Left lung (tissue), 10 donors: Measurements from ENCODE around the gene CLEC3B. TPM values are rescaled to one million over a fixed set of nuclear protein-coding genes. Genes with fewer than 3 reads are reported as not detected.

Source experiments
- ATAC-seq: fragments of 200-7000 bp; cut with Tn5 transposase; one replicate; pipeline ENCODE4 v1.9.1; 2020; ENCODE audit warnings: moderate library complexity
- DNase-seq, 4 donors: peaks; one replicate each; pipeline ENCODE4 v3.0.0-alpha.2; 2013 to 2020
- H3K27ac ChIP-seq, 2 donors: fragments of 200-600 bp; sonication (generic) in 1 of 2; one replicate each; pipeline versions ENCODE4 v1.5.0 to v1.8.0; 2020 to 2021
- H3K27me3 ChIP-seq, 2 donors: fragments of 200-600 bp; sonication (generic) in 1 of 2; one replicate each; pipeline versions ENCODE4 v1.5.0 to v1.8.0; 2020 to 2021
- H3K36me3 ChIP-seq, 2 donors: fragments of 200-600 bp; sonication (generic) in 1 of 2; one replicate each; pipeline versions ENCODE4 v1.5.0 to v1.8.0; 2020 to 2021
- H3K4me1 ChIP-seq, 2 donors: fragments of 200-600 bp; one replicate each; pipeline ENCODE4 v1.8.0; 2021
- H3K4me3 ChIP-seq, 2 donors: fragments of 200-600 bp; sonication (generic) in 1 of 2; one replicate each; pipeline versions ENCODE4 v1.5.0 to v1.8.0; 2020 to 2021; ENCODE audit warnings: mild to moderate bottlenecking in 1 of 2
- H3K9me3 ChIP-seq, 2 donors: fragments of 200-600 bp; sonication (generic) in 1 of 2; one replicate each; pipeline versions ENCODE4 v1.5.0 to v1.8.0; 2020 to 2021
- intact Hi-C, 2 donors: fragments of 100-400 bp; cut with DNase I; formaldehyde crosslinking; loops; one replicate each; pipeline versions ENCODE4 v1.11.2 to v1.14.2; 2022
- polyA plus RNA-seq, 6 donors: library from polyadenylated mRNA; unstranded; fragments of 120-200 nt; gene quantifications; one replicate each; pipeline ENCODE4 v1.2.1, GENCODE V29; 2013; ENCODE audit not compliant: insufficient read length in 6 of 6
- total RNA-seq, 2 donors: library from RNA; stranded (reverse); fragmentation: NEBNext Ultra II Directional; extraction: Animal tissue kit (Norgen Biotek cat#: 25700); gene quantifications; one replicate each; pipeline ENCODE4 v1.2.1, GENCODE V29; 2021
- TF ChIP-seq, protein P1 (sequence below), 2 donors: fragments of 200-600 bp; sonication (generic) in 1 of 2; IDR thresholded peaks; one replicate each; pipeline versions ENCODE4 v1.5.0 to v1.8.0; 2021; ENCODE audit warnings: antibody characterized with exemption in 2 of 2
- donor health status: DM: no; HTN: yes; CAD: no.
- donor health status: DM: no; HTN: no; CAD: no.

CLEC3B gene
- total and polyA plus RNA-seq, 8 donors = 74.0 to 177 (median 104) TPM

DNA sequence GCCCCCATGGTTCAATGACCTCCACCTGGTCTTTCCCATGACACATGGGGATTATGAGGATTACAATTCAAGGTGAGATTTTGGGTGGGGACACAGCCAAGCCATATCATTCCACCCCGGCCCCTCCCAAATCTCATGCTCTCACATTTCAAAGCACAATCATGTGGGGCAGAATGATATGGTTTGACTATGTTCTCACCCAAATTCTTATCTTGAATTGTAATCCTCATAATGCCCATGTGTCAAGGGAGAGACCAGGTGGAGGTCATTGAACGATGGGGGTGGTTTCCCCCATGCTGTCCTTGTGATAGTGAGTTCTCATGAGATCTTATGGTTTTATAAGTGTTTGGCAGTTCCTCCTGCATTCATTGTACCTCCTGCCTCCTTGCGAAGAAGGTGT, 2.4 kb upstream of the CLEC3B start:
- peaks cover 19 to 30% of the 10 kb centered on the region in 2 donors for H3K4me1 ChIP-seq
- no peaks in the 10 kb centered on the region for H3K36me3 ChIP-seq
- intact Hi-C loops = no loop called here
- no peak overlapping the region for H3K27ac ChIP-seq
- H3K4me3 ChIP-seq = no peak overlapping the region
- no peaks in the 10 kb centered on the region for H3K27me3 ChIP-seq
- no peaks in the 10 kb centered on the region for H3K9me3 ChIP-seq
- DNase-seq (no peak), ATAC-seq (no peak)
- TF ChIP-seq, protein P1, sequence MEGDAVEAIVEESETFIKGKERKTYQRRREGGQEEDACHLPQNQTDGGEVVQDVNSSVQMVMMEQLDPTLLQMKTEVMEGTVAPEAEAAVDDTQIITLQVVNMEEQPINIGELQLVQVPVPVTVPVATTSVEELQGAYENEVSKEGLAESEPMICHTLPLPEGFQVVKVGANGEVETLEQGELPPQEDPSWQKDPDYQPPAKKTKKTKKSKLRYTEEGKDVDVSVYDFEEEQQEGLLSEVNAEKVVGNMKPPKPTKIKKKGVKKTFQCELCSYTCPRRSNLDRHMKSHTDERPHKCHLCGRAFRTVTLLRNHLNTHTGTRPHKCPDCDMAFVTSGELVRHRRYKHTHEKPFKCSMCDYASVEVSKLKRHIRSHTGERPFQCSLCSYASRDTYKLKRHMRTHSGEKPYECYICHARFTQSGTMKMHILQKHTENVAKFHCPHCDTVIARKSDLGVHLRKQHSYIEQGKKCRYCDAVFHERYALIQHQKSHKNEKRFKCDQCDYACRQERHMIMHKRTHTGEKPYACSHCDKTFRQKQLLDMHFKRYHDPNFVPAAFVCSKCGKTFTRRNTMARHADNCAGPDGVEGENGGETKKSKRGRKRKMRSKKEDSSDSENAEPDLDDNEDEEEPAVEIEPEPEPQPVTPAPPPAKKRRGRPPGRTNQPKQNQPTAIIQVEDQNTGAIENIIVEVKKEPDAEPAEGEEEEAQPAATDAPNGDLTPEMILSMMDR (IDR thresholded peaks at IDR 0.05) = no peak

DNA sequence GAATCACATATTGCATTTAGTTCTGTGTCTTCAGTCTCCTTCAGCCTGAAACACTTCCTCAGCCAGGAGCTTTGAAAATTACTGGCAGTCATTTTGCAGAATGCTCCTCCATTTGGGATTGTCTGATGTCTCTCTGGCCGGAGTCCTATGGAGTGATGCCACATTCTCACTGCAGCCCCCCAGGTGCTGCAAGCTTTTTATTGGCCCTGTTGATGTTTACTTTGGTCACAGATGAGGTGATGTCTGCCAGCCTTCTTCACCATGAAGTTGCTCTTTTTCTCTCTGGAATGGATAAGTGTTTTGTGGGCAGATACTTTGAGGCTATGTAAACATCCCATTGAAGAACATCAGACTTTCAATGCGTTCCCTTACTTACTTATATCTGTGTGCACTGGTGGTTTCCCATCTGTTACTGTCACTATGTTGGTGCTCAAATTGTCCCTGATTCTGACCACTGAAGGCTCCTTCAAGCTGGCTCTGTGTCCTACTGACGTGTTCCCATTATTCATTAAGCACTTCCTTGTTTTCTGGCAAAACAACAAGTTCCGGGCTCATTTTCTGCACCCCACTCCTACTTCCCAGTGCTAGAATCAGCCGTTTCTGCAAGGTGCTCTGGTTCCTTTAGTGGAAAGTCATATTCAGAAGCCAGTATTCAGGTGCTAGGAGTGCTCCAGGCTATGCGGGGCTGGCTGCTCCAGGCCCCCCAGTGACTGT, 1.4 kb upstream of the CLEC3B start:
- Histone ChIP-seq H3K27me3 (no peaks in the 10 kb centered on the region), H3K4me3 (no peak overlapping the region), H3K36me3 (no peaks in the 10 kb centered on the region), H3K4me1 (peaks cover 23 to 30% of the 10 kb centered on the region in 2 donors), H3K9me3 (no peaks in the 10 kb centered on the region), H3K27ac (peak overlapping the region in 1 of 2 donors; percentile 45)
- DNase-seq (no peak), ATAC-seq (no peak)
- TF ChIP-seq, protein P1 (IDR thresholded peaks at IDR 0.05) = no peak
- intact Hi-C loops = no loop called here

DNA sequence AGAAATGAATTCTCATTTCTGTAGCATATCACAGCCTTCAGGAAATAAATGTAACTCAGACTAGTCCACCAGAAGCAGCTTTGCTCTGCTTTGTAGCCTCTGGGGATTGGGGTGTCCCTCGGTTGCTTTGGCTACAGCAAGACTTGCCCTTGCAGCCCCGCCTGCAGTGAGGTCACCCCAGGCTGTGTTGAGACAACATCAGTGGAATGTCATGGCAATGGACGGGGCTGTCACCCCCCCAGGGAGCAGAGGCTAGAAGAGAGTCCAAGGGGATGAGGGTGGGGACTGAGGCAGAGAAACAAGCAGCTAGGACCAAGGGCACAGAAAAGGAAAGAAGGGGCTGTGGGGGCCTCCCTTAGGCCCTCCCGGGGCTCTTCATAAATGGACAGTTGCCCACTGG, 854 bp downstream of the CLEC3B start:
- peak; percentile 35 for ATAC-seq
- TF ChIP-seq, protein P1 (IDR thresholded peaks at IDR 0.05) = no peak
- Histone ChIP-seq H3K36me3 (no peaks in the 10 kb centered on the region), H3K9me3 (no peaks in the 10 kb centered on the region), H3K4me3 (peak overlapping the region; percentile 12 to 37), H3K27me3 (no peaks in the 10 kb centered on the region), H3K4me1 (peaks cover 22 to 27% of the 10 kb centered on the region in 2 donors), H3K27ac (peak overlapping the region; percentile 45 to 58)
- intact Hi-C loops = no loop called here
- DNase-seq = peak in 2 of 4 donors; percentile 29 to 69

DNA sequence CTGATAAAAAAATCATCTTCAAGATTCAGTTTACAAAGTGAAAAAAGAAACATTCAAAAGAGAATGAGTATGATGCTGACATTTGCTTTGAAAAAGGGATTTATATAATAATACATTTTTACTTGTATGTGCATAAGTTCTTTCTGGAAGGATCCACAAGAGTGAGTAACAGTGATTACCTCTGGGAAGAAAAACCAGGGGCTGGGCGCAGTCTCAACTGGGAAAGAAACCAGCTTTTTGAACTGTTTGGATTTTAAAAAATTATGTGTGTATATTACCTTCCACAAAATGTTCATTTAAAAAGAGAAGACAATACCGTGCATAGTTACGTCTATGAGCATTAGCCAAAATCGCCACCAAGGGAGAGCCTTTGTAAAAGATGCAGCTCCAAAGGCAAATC, 1.3 kb downstream of the CLEC3B start:
- DNase-seq (no peak), ATAC-seq (no peak)
- Histone ChIP-seq H3K27ac (peak overlapping the region; percentile 45 to 58), H3K9me3 (no peaks in the 10 kb centered on the region), H3K27me3 (no peaks in the 10 kb centered on the region), H3K4me1 (peaks cover 22 to 27% of the 10 kb centered on the region in 2 donors), H3K36me3 (no peaks in the 10 kb centered on the region), H3K4me3 (peak overlapping the region in 1 of 2 donors; percentile 37)
- TF ChIP-seq, protein P1 (IDR thresholded peaks at IDR 0.05) = no peak
- intact Hi-C loops = no loop called here

DNA sequence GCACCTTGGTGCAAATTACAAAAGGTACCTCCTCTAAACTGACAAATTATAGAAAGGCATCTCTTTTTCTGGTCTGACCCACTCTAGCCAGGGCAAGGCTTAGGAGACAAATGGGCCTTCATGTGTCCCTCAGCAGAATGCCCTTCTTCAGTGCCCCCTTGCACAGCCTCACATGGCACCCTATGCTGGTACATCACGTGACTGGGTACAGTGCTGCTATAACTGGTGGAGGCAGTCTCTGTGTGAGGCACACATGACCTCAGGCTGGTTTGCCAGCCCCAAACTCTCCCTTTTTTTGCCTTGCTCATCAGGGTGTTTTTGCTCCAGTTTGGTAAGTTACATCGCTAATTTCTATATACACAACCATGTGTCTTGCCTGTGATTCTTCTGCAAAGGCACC, 3.1 kb downstream of the CLEC3B start:
- DNase-seq (no peak), ATAC-seq (no peak)
- intact Hi-C loops = no loop called here
- peak overlapping the region in 1 of 2 donors; percentile 14 for H3K27ac ChIP-seq
- TF ChIP-seq, protein P1 (IDR thresholded peaks at IDR 0.05) = no peak
- peaks cover 22 to 32% of the 10 kb centered on the region in 2 donors for H3K4me1 ChIP-seq
- H3K27me3 ChIP-seq = no peaks in the 10 kb centered on the region
- peak overlapping the region in 1 of 2 donors; percentile 37 for H3K4me3 ChIP-seq
- H3K36me3 ChIP-seq = no peaks in the 10 kb centered on the region
- H3K9me3 ChIP-seq = no peaks in the 10 kb centered on the region
